Measurements from ENCODE around the gene RAPGEF6. TPM values are rescaled to one million over a fixed set of nuclear protein-coding genes. Genes with fewer than 3 reads are reported as not detected.

The RAPGEF6 gene
- total RNA-seq, 6 experiments from 2014 or later, result 3.7 to 9.1 (median 7.6) TPM

DNA sequence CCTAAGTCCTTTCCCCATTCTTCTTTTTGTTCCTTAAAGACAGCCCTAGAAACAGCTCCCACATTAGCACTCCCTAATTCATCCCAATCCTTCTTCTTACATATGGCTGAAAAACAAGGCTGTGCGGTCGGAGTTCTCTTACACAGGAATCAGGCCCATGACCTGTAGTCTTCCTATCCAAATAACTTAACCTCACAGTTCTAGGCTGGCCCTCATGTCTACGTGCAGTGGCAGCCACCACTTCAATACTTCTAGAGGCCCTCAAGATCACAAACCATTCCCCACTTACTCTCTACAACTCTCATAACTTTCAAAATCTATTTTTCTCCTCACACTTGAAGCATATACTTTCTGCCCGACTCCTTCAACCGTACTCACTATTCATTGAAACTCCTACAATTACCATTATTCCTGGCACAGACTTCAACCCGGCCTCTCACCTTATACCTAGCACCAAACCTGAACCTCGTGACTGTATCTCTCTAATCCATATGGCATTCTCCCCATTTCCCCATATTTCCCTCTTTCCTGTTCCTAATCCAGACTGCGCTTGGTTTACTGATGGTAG lies 59.3 kb downstream of the RAPGEF6 start:
- Histone ChIP-seq H3K4me1 (no peaks in the 10 kb centered on the region), H3K27me3 (no peaks in the 10 kb centered on the region), H3K27ac (no peak overlapping the region), H3K4me3 (no peak overlapping the region), H3K9me3 (no peaks in the 10 kb centered on the region), H3K36me3 (no peaks in the 10 kb centered on the region)
- DNase-seq (no peak), ATAC-seq (no peak)
- intact Hi-C loops (cut with DNase I), result no loop called here
- 98% methylated on average over 7 of the region's 8 CpGs for WGBS (ENCODE audit: insufficient coverage, low coverage, low lambda C conversion rate, missing lambda C conversion rate)
- no peak for TF ChIP-seq POLR2A (IDR thresholded peaks at IDR 0.05)
- TF ChIP-seq, protein P1, sequence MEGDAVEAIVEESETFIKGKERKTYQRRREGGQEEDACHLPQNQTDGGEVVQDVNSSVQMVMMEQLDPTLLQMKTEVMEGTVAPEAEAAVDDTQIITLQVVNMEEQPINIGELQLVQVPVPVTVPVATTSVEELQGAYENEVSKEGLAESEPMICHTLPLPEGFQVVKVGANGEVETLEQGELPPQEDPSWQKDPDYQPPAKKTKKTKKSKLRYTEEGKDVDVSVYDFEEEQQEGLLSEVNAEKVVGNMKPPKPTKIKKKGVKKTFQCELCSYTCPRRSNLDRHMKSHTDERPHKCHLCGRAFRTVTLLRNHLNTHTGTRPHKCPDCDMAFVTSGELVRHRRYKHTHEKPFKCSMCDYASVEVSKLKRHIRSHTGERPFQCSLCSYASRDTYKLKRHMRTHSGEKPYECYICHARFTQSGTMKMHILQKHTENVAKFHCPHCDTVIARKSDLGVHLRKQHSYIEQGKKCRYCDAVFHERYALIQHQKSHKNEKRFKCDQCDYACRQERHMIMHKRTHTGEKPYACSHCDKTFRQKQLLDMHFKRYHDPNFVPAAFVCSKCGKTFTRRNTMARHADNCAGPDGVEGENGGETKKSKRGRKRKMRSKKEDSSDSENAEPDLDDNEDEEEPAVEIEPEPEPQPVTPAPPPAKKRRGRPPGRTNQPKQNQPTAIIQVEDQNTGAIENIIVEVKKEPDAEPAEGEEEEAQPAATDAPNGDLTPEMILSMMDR (IDR thresholded peaks at IDR 0.05), result no peak

DNA sequence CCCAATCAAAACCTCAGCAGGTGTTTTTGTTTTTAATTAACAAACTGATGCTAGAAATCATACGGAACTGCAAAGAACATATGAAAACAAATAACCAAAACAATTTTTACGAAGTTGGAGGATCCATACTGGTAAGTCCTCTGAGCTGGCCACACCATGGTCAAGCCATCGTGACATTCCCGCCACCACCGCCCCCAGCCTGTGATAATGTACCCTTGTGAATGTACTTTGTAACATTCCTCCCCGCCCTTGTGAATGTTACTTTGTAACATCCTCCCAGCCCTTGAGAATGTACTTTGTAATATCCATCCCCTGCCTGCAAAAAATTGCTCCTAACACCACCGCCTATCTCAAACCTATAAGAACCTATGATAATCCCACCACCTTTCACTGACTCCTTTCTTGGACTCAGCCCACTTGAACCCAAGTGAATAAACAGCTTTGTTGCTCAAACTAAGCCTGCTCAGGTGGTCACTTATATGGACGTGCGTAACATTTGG lies 63.3 kb downstream of the RAPGEF6 start:
- intact Hi-C loops (cut with DNase I), result no loop called here
- ATAC-seq (no peak), DNase-seq (no peak)
- H3K9me3 ChIP-seq, result no peaks in the 10 kb centered on the region
- 93% methylated on average over 9 of the region's 9 CpGs for WGBS (ENCODE audit: insufficient coverage, low coverage, low lambda C conversion rate, missing lambda C conversion rate)
- no peak overlapping the region for H3K4me3 ChIP-seq
- H3K27ac ChIP-seq, result no peak overlapping the region
- H3K4me1 ChIP-seq, result no peaks in the 10 kb centered on the region
- H3K36me3 ChIP-seq, result no peaks in the 10 kb centered on the region
- no peak for TF ChIP-seq POLR2A (IDR thresholded peaks at IDR 0.05)
- TF ChIP-seq, protein P1 (IDR thresholded peaks at IDR 0.05), result no peak
- H3K27me3 ChIP-seq, result no peaks in the 10 kb centered on the region

DNA sequence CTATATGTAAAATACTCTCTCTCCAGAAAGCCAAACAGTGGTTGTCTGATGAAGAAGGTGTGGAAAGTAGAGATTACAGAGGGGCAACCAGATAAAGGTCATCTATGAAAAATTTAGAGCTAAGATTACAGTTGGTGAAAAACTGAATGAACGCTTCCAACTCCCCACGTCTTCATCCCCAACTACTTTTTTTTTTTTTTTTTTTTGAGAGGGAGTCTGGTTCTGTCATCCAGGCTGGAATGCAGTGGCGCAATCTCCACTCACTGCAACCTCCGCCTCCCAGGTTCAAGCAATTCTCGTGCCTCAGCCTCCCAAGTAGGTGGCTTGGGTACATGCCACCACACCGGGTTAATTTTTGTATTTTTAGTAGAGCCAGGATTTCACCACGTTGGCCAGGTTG lies 64.3 kb downstream of the RAPGEF6 start:
- H3K36me3 ChIP-seq, result no peaks in the 10 kb centered on the region
- ATAC-seq (no peak), DNase-seq (no peak)
- no peaks in the 10 kb centered on the region for H3K9me3 ChIP-seq
- H3K4me1 ChIP-seq, result no peaks in the 10 kb centered on the region
- H3K27me3 ChIP-seq, result no peaks in the 10 kb centered on the region
- TF ChIP-seq, protein P1 (IDR thresholded peaks at IDR 0.05), result no peak
- no peak for TF ChIP-seq POLR2A (IDR thresholded peaks at IDR 0.05)
- intact Hi-C loops (cut with DNase I), result no loop called here
- H3K4me3 ChIP-seq, result no peak overlapping the region
- no peak overlapping the region for H3K27ac ChIP-seq
- 86% methylated on average over 4 of the region's 7 CpGs for WGBS (ENCODE audit: insufficient coverage, low coverage, low lambda C conversion rate, missing lambda C conversion rate)

DNA sequence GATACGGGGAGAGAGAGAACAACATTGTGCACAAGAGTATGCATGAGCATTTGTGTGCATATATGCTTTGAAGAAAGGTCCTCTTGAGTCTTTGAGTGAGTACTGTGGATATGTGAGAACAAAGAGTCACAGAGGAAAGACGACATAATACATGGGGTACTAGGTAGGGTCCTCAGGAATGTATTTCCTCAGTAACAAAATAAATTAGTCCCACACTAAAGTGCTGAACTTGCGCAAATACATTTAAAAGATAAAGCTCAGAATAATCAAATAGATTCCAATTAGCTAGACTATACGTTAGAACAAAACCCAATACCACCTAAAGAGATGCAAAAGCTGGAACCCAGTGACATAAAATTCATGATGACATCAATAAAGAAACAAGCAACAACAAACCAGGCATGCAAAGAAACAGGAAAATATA lies 70.8 kb downstream of the RAPGEF6 start:
- Histone ChIP-seq H3K4me1 (no peaks in the 10 kb centered on the region), H3K36me3 (no peaks in the 10 kb centered on the region), H3K9me3 (no peaks in the 10 kb centered on the region), H3K27ac (no peak overlapping the region), H3K4me3 (no peak overlapping the region), H3K27me3 (no peaks in the 10 kb centered on the region)
- intact Hi-C loops (cut with DNase I), result no loop called here
- no peak for ATAC-seq
- 88% methylated on average over 4 of the region's 4 CpGs for WGBS (ENCODE audit: insufficient coverage, low coverage, low lambda C conversion rate, missing lambda C conversion rate)
- DNase-seq, result no peak
- TF ChIP-seq, protein P1 (IDR thresholded peaks at IDR 0.05), result no peak
- TF ChIP-seq POLR2A (IDR thresholded peaks at IDR 0.05), result no peak

Measured in right lobe of liver (tissue), 6 donors.